Epidermal melanocyte (primary cell): ENCODE measurements around the gene AGBL1.

Experiments
- DNase-seq: peaks from one replicate; pipeline ENCODE4 v3.0.0; 2011; ENCODE audit warnings: low spot score; ENCODE audit not compliant: insufficient read length

Gene AGBL1

GRCh38 chr15:86316726-86317383 lies 237.2 kb downstream of the AGBL1 start:
- DNase-seq: no peak

- DNase-seq: no peak
Observed at GRCh38 chr15:86317384-86317740, 237.7 kb downstream of the AGBL1 start.

DNA sequence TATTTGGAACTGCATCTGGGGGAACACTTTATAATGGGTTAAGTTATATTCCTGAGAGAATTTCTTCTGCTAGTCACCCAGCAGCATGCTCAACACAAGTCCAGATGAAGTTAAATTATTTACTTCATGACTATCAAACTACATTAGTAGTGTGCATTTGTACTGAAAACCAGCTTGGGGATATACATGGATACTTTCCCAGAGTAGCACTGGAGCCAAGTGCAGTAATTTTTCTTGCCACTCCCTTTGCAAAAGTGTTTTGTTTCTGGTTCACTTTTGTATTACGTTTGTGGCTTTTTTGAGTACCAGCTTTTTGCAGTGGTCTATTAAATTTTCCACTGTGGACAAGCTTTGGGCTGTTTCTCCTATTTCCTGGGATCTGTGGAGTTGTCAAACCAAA lies 243.0 kb downstream of the AGBL1 start:
- DNase-seq: no peak

- DNase-seq: no peak
Observed at GRCh38 chr15:86327230-86327865, 247.7 kb downstream of the AGBL1 start.

- DNase-seq: no peak
Observed at GRCh38 chr15:86328658-86329057, 249.0 kb downstream of the AGBL1 start.

DNA sequence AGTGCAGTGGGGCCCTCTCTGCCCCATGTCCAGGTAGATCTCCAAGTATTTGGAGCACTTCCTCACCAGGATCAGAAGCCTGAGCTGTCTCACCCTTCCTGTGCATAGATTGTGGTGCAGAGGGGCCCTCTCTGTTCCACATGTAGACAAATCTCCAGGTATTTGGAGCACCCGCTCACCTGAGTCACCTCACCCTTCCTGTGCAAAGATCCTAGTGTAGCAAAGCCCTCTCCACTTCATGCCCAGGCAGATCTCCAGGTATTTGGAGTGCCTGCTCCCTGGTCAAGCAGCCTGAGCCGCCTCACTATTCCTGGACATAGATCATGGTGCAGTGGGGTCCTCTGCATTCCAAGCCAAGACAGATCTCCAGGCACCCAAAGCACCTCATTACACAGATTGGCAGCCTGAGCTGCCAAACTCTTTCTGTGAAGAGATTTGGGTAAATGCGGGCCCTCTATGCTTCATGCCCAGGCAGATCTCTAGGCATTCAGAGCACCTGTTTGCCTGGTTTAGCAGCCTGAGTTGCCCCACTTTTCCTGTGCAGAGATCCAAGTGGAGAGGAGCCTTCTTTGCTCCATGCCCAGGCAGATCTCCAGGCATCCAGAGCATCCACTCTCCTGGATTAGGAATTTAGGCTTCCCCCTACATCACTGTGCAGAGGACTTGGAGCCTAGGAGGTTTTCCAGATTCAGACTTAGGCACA lies 249.8 kb downstream of the AGBL1 start:
- DNase-seq: no peak

- no peak for DNase-seq
Observed at GRCh38 chr15:86333819-86334218, 254.1 kb downstream of the AGBL1 start.

DNA sequence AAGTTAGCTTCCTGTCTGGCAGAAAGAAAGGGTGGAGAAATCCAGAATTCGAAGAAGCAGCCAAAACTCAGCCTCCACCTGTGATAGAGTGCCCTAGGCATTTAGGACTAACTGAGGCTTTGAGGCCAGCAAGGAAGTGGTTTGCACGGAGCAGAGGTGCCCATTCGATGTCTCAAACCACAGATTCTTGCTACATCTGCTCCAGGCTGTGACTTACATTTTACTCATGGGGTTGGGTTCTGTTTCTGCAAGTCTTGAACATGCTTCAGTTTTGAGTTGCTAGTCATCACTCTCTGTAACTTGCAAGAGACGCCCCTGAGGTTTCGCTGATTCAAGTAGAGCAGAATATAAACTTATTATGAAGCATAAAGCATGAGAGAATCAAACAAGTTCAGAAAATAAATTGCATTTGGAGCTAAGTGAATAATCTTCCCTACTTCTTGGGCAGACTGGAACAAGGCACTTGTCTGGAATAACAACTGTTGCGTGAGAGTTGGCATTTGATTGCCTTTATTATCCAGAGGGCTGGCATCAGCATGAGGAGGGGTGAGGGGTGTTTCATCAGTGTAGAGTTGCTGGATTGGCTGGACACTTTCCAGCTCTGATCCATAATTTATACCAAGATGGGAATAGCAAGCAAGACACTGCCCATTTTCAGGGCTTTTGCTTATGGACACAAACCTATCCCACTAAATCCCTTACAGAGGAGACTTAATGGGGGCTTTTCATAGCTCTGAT lies 256.5 kb downstream of the AGBL1 start:
- no peak for DNase-seq

- DNase-seq: no peak
Observed at GRCh38 chr15:86337071-86337470, 257.4 kb downstream of the AGBL1 start.

DNA sequence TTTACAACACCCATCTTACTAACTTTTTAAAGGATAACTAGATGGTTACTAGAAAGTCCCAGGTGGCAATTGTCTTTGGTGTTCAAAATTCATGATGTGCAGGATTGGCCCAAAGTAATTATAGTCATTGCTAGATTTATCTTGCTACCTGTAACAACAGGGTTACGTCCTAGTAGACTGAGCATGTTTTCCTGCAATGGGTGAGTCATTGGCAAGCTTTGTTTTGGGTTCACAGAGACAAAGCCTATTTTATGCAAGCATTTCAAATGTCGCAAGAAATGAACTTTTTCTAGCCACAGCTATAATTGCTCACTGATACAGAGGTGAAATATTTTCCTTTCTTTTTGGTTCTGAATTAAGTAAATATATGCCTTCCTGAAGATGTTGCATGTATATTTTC lies 267.6 kb downstream of the AGBL1 start:
- no peak for DNase-seq

- DNase-seq: no peak
Observed at GRCh38 chr15:86349565-86349964, 269.9 kb downstream of the AGBL1 start.

GRCh38 chr15:86353213-86353612 lies 273.5 kb downstream of the AGBL1 start:
- no peak for DNase-seq

- DNase-seq: no peak
Observed at GRCh38 chr15:86355361-86355760, 275.7 kb downstream of the AGBL1 start.

- no peak for DNase-seq
Observed at GRCh38 chr15:86355801-86356200, 276.1 kb downstream of the AGBL1 start.

- no peak for DNase-seq
Observed at GRCh38 chr15:86362555-86362954, 282.9 kb downstream of the AGBL1 start.

DNA sequence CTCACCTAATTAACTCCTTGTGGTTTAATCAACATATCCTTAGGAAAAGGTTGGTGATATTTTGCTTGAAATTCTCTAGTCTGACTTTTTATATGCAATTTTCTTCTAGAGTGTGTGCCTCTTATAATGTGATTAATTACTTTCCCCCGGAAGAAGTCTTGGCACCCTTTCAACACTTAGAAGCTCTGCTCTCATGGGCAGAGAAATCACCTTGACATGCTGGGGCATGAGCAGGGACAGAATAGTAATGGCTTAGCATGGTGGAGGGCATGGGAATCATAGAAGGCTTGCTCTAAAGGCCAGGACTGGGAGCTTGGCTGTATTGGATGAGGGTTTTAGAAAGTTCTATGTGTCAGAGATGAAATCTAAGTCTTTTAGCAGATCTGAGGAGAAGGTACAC lies 293.5 kb downstream of the AGBL1 start:
- DNase-seq: no peak

DNA sequence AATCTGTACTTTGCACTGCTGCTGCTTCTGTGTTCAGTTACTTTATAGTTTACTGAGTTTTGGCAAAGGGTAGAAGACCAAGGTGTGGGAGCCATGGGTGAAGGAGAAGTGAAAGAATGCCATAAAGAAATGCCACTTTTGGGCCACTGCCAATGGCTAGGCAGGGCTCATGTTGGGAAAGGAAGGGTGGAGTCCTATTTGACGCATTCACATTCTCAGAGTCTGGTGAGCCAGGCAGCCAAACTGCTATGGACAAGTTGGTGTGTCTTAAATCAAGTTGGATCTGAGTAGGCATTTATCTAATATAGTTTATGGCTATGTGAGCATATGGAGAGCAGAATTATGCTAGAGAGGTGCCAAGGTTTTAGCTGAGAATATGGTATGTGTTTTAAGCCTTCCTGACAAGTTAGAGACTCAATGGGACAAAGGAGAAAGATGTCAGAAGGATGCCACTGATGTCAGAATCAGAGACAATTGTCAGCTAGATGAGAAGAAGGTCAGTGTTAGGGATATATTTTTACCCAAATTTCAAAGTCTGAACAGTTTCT lies 296.1 kb downstream of the AGBL1 start:
- no peak for DNase-seq

DNA sequence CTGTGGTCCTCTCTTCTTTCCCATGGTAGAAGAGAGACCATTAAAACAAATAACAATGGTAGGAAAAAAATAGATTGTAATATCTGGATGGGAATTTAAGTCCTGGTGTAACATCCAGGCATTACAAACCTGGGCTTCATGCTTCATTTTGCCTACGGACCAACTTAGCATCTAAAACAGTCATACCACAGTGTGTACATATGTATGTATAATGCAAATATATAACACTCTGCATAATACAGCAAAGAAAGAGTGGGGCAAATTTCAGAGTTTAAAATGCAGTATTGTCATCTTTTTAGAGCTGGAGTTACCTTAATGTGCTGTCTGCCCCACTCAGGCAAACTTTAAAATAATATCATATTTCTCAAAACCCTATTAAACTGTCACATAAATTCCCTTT lies 298.2 kb downstream of the AGBL1 start:
- DNase-seq: no peak

- no peak for DNase-seq
Observed at GRCh38 chr15:86382341-86382740, 302.7 kb downstream of the AGBL1 start.

DNA sequence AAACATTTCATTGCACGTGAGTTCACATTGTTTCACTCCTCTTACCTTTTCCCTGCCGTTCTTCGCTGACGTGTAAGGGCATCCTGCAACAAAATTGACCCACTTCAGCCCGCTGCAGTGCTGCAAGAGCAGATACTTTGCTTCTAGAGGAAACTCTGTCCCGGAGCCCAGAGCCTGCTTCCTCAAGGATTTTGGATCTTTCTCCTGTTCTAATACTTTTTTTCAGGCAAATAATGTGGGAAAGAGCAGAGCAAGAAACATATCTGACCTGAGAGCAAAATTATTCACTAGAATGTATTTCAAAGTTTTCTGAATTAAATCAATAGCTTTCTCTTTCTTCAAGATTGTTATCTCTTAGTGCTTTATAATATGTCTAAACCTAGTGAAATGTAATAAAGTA lies 303.9 kb downstream of the AGBL1 start:
- no peak for DNase-seq

- no peak for DNase-seq
Observed at GRCh38 chr15:86384186-86384585, 304.5 kb downstream of the AGBL1 start.

- no peak for DNase-seq
Observed at GRCh38 chr15:86392296-86392695, 312.6 kb downstream of the AGBL1 start.
